Measurements from ENCODE around the gene CX3CR1. TPM values are rescaled to one million over a fixed set of nuclear protein-coding genes. Genes with fewer than 3 reads are reported as not detected.

CX3CR1 gene
- total and polyA plus RNA-seq, 9 of the 15 experiments (the other 6 are each of a cell fraction or from before 2014, with no cell fraction given): 0.03 to 0.21 TPM; not detected in 7

- no peak overlapping the region for H2AFZ ChIP-seq (ENCODE audit: low read depth, low read length)
- no peaks in the 10 kb centered on the region; a peak in 1 of 5 replicates for H3K4me1 ChIP-seq (replicated peaks in 1 of 2; ENCODE audit: control insufficient read depth in 2 of 2, insufficient read depth in 2 of 2, low read length in 2 of 2)
- ChIA-PET CTCF (ENCODE audit: low intra/inter-chr PET ratio) (no interaction called here), POLR2A (no interaction called here)
- H3K4me3 ChIP-seq: no peak overlapping the region
- no peaks in the 10 kb centered on the region for H3K79me2 ChIP-seq (ENCODE audit: control insufficient read depth, insufficient read depth, low read length)
- FAIRE-seq (no peak), DNase-seq (ENCODE audit: extremely low read depth in 1 of 4, low spot score in 3 of 4) (no peak), ATAC-seq (no peak)
- H3K27ac ChIP-seq (ENCODE audit: extremely low read depth, low read depth, low read length): no peak overlapping the region
- H3K4me2 ChIP-seq (ENCODE audit: insufficient read depth, low read length): no peak overlapping the region
- peaks cover 19 to 49% of the 10 kb centered on the region in 2 experiments for H3K27me3 ChIP-seq (ENCODE audit: control insufficient read depth in 2 of 2, insufficient read depth in 2 of 2, low read length in 2 of 2)
- TF ChIP-seq COPS2 (conservative IDR thresholded peaks at IDR 0.05): no peak
- TF ChIP-seq GTF2E2 (tag; IDR thresholded peaks at IDR 0.05): peak; percentile 69; the same call in 1 of the 2 replicates
- TF ChIP-seq NFRKB (IDR thresholded peaks at IDR 0.05; ENCODE audit: low read depth): no peak
- TF ChIP-seq GABPA (tag; conservative IDR thresholded peaks at IDR 0.05; ENCODE audit: low read depth): no peak
- TF ChIP-seq CBX8 (IDR thresholded peaks at IDR 0.05; ENCODE audit: borderline replicate concordance, extremely low read depth, low read depth, low read length, poor library complexity, severe bottlenecking): peak; percentile 23
- no peak for TF ChIP-seq BRF1 (IDR thresholded peaks at IDR 0.05; ENCODE audit: borderline replicate concordance, extremely low read depth, insufficient read length)
- no peak for TF ChIP-seq TOE1 (IDR thresholded peaks at IDR 0.05; ENCODE audit: borderline replicate concordance)
- TF ChIP-seq TOE1 (CRISPR knock-in tag; IDR thresholded peaks at IDR 0.05; ENCODE audit: borderline replicate concordance, low read depth): no peak
- no peak for TF ChIP-seq ELF2 (CRISPR knock-in tag; IDR thresholded peaks at IDR 0.05)
- TF ChIP-seq ZNF668 (CRISPR knock-in tag; IDR thresholded peaks at IDR 0.05): no peak
- peak; percentile 1; the same call in 1 of the 2 replicates for TF ChIP-seq ZKSCAN8 (CRISPR knock-in tag; IDR thresholded peaks at IDR 0.05)
- no peak for TF ChIP-seq RBFOX2 (IDR thresholded peaks at IDR 0.05; ENCODE audit: low read depth, low read length)
- TF ChIP-seq E4F1 (CRISPR knock-in tag; IDR thresholded peaks at IDR 0.05; ENCODE audit: borderline replicate concordance): no peak
- H3K36me3 ChIP-seq (ENCODE audit: control insufficient read depth, insufficient read depth, low read length): no peaks in the 10 kb centered on the region
- intact Hi-C loops (cut with micrococcal nuclease): no loop called here
- H3K9ac ChIP-seq (ENCODE audit: insufficient read depth in 1 of 2, low read depth in 2 of 2, low read length in 2 of 2): no peak overlapping the region
- WGBS (ENCODE audit: insufficient coverage, low coverage, missing lambda C conversion rate): 0% methylated on average over 2 of the region's 2 CpGs
- no peaks in the 10 kb centered on the region for H4K20me1 ChIP-seq (replicated peaks; ENCODE audit: control insufficient read depth, insufficient read depth, low read length)
- H3K9me3 ChIP-seq (replicated peaks; ENCODE audit: control insufficient read depth, insufficient read depth, low read depth, low read length): no peaks in the 10 kb centered on the region
- no TSS peak for BruUV-seq (replicated peaks)
- in situ Hi-C loops (cut with MboI): no loop called here
- H3K9me1 ChIP-seq (ENCODE audit: control insufficient read depth, insufficient read depth, low read length): no peaks in the 10 kb centered on the region
Observed at GRCh38 chr3:39260318-39260717, 19.5 kb downstream of the CX3CR1 start.
